ENCODE data around the gene CPLX1.

CPLX1 gene

DNA sequence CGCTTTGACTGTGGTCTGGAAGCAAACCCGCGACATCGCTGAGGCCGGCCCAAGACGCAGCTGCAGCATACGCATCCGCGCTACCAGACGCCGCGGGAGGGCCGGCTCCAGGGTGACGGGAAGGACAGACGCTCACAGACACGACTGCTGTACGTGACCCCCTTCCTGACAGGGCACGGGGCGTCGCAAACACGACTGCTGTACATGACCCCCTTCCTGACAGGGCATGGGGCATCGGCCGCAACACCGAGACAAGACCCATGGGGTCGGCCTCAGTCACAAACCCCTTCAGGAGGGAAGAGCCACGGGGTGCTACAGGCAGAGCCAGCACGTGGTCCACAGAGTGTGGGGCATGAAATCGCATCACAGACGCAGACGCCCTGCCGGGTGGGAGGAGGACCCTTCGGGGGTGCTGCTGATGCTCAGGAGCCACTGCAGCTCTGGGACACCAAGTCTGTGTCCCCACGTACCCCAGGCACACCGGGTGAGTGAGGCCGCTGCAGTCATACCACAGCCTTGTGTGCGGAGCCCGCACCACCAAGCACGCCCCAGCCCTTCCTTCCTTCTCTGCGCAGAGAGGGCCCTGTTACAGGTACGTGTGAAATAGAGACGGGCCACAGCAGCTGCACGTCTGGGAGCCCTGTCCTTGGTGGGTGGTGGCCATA lies 38.7 kb upstream of the CPLX1 start:
- no peak overlapping the region for H3K27ac Mint-ChIP-seq
- peaks cover 35% of the 10 kb centered on the region for H3K36me3 Mint-ChIP-seq (ENCODE audit: low read depth)
- no peaks in the 10 kb centered on the region for H3K9me3 Mint-ChIP-seq

GRCh38 chr4:860561-860960 lies 34.6 kb upstream of the CPLX1 start:
- H3K36me3 Mint-ChIP-seq (ENCODE audit: low read depth) = peaks cover 54% of the 10 kb centered on the region
- peaks cover 1% of the 10 kb centered on the region for H3K4me1 Mint-ChIP-seq (ENCODE audit: low read depth)
- H3K27me3 Mint-ChIP-seq (ENCODE audit: low read depth) = no peaks in the 10 kb centered on the region
- H3K4me3 Mint-ChIP-seq = no peak overlapping the region
- peaks cover 26% of the 10 kb centered on the region for H3K9me3 Mint-ChIP-seq
- no peak overlapping the region for H3K27ac Mint-ChIP-seq

More for the DNA sequence above, 38.7 kb upstream of the CPLX1 start:
- Mint-ChIP-seq H3K27me3 (ENCODE audit: low read depth) (no peaks in the 10 kb centered on the region), H3K4me3 (no peak overlapping the region), H3K4me1 (ENCODE audit: low read depth) (no peaks in the 10 kb centered on the region)

DNA sequence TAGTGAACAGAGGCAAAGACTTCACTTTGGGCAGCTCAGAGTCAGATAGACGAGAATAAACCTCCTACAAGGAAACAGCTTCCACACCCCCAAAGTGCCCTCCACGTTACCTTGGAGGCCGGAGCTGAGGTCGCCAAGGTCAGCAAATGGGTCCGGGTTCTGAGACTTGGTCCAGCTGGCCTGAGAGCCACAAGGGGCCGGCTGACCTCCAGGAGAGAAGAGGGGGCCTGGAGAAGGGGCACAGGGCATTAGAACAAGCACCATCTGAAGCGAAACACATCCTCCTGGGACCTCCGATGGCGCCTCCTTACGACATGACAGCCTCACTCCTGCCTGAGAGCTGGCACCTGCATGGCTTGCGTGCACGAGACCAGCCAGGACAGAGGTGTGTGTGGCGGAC lies 33.6 kb upstream of the CPLX1 start:
- Mint-ChIP-seq H3K4me3 (no peak overlapping the region), H3K4me1 (ENCODE audit: low read depth) (peaks cover 1% of the 10 kb centered on the region), H3K9me3 (peaks cover 26% of the 10 kb centered on the region), H3K27ac (no peak overlapping the region), H3K27me3 (ENCODE audit: low read depth) (no peaks in the 10 kb centered on the region), H3K36me3 (ENCODE audit: low read depth) (peaks cover 62% of the 10 kb centered on the region)

DNA sequence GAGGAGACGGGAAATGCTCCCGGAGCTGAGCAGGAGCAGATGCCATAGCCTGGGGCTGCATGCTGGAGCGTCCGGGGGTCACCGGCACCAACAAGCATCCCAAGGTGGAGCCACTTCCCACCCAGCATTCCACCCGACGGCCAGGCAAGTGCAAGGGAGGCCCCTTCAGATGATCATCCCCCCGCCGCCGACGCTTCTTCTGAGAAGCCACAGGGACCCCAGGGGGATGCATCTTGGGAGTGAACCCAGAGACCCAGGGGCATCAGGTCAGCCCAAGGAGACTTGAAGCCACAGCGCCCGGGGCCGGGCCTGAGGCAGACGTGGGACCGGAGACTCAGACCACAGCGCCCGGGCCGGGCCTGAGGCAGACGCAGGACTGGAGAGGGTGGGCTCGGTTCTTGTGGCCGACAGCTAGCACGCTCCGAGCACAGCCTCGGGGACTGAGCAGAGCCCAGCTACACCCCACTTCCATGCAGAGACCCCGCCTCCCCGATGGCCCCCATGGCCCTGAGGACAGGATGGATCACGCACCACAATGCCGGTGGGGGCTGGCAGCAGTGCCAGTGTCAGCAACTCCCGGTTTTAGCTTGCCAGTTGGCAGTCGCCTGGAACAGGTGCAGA lies 33.0 kb upstream of the CPLX1 start:
- H3K4me1 Mint-ChIP-seq (ENCODE audit: low read depth) = peaks cover 1% of the 10 kb centered on the region
- H3K9me3 Mint-ChIP-seq = peaks cover 26% of the 10 kb centered on the region
- H3K4me3 Mint-ChIP-seq = no peak overlapping the region
- H3K27ac Mint-ChIP-seq = no peak overlapping the region
- H3K36me3 Mint-ChIP-seq (ENCODE audit: low read depth) = peaks cover 63% of the 10 kb centered on the region
- H3K27me3 Mint-ChIP-seq (ENCODE audit: low read depth) = no peaks in the 10 kb centered on the region

DNA sequence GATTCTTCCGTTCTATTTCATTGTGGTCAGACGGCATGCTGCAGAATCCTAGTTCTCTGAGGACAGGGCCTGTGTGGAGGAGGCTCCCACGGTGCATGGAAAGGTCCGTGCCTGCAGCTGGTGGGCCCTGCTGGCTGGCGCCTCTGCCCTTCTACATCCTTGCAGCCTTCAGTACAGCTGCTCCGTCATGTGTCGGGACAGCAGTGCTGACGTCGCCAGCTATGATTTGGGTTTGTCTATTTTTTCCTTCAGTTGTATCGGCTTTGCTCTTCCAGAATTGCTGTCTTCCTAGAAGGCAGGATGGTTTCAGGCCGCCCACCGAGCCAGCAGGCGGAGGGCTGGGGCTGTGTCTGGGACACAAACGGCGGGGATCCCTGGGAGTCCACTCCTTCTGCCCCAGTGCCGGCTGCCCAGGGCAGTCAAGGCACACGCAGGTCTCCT lies 32.1 kb upstream of the CPLX1 start:
- H3K9me3 Mint-ChIP-seq = peaks cover 26% of the 10 kb centered on the region
- H3K27me3 Mint-ChIP-seq (ENCODE audit: low read depth) = no peaks in the 10 kb centered on the region
- H3K27ac Mint-ChIP-seq = no peak overlapping the region
- H3K4me3 Mint-ChIP-seq = no peak overlapping the region
- peaks cover 1% of the 10 kb centered on the region for H3K4me1 Mint-ChIP-seq (ENCODE audit: low read depth)
- H3K36me3 Mint-ChIP-seq (ENCODE audit: low read depth) = peaks cover 59% of the 10 kb centered on the region

DNA sequence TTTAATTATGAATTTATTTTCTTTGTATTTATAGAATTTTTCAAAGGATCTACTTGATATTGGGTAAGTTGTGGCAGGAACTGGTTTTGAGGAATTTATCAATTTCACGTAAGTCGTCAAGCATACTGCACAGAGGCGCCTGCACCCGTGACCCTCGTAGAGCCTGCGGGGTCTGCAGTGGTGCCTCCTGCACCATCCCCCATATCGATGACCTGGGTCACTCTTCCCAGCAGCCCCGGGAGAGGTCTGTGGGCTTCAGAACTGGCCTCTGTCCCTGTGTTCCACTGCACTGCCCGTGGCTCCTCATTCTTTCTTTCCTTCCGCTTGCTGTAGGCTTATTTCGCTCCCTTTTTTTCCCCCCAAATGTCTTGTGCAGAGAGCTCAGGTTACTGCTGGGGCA lies 31.5 kb upstream of the CPLX1 start:
- H3K9me3 Mint-ChIP-seq = peaks cover 26% of the 10 kb centered on the region
- no peak overlapping the region for H3K4me3 Mint-ChIP-seq
- peaks cover 1% of the 10 kb centered on the region for H3K4me1 Mint-ChIP-seq (ENCODE audit: low read depth)
- H3K27me3 Mint-ChIP-seq (ENCODE audit: low read depth) = no peaks in the 10 kb centered on the region
- H3K27ac Mint-ChIP-seq = peak overlapping the region; percentile 63
- peaks cover 55% of the 10 kb centered on the region for H3K36me3 Mint-ChIP-seq (ENCODE audit: low read depth)

- H3K27me3 Mint-ChIP-seq (ENCODE audit: low read depth) = no peaks in the 10 kb centered on the region
- H3K36me3 Mint-ChIP-seq (ENCODE audit: low read depth) = peaks cover 49% of the 10 kb centered on the region
- no peak overlapping the region for H3K4me3 Mint-ChIP-seq
- H3K9me3 Mint-ChIP-seq = peaks cover 26% of the 10 kb centered on the region
- H3K4me1 Mint-ChIP-seq (ENCODE audit: low read depth) = peaks cover 1% of the 10 kb centered on the region
- H3K27ac Mint-ChIP-seq = peak overlapping the region; percentile 68
Observed at GRCh38 chr4:856225-856901, 30.4 kb upstream of the CPLX1 start.

GRCh38 chr4:855880-856224 lies 29.9 kb upstream of the CPLX1 start:
- H3K27ac Mint-ChIP-seq = peak overlapping the region; percentile 68
- peaks cover 50% of the 10 kb centered on the region for H3K36me3 Mint-ChIP-seq (ENCODE audit: low read depth)
- no peaks in the 10 kb centered on the region for H3K27me3 Mint-ChIP-seq (ENCODE audit: low read depth)
- H3K4me1 Mint-ChIP-seq (ENCODE audit: low read depth) = peaks cover 1% of the 10 kb centered on the region
- H3K9me3 Mint-ChIP-seq = peaks cover 26% of the 10 kb centered on the region
- H3K4me3 Mint-ChIP-seq = no peak overlapping the region

DNA sequence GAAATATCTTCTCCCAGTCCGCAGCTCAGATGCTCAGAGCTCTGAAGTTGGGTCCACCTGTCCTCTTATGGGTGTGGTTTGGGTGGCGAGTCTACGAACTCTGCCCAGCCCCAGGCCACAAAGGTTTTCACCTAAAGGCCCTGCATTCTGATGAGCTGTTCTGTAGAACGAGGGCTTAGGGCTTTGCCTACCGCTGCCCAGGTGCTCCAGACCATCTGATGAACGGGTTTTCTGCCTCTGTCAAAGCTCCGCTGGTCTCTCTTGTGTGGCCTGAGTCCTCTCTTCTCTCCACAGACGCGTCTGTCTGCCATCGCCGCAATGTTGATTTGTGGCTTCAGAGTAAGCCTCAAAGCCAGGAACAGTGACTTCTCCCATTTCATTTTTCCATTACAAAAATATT lies 28.4 kb upstream of the CPLX1 start:
- H3K27ac Mint-ChIP-seq = no peak overlapping the region
- peaks cover 44% of the 10 kb centered on the region for H3K36me3 Mint-ChIP-seq (ENCODE audit: low read depth)

GRCh38 chr4:853416-853781 lies 27.5 kb upstream of the CPLX1 start:
- H3K4me1 Mint-ChIP-seq (ENCODE audit: low read depth) = peaks cover 1% of the 10 kb centered on the region
- H3K27me3 Mint-ChIP-seq (ENCODE audit: low read depth) = no peaks in the 10 kb centered on the region
- peaks cover 24% of the 10 kb centered on the region for H3K9me3 Mint-ChIP-seq
- H3K36me3 Mint-ChIP-seq (ENCODE audit: low read depth) = peaks cover 47% of the 10 kb centered on the region
- H3K27ac Mint-ChIP-seq = no peak overlapping the region
- no peak overlapping the region for H3K4me3 Mint-ChIP-seq

More for the DNA sequence above, 28.4 kb upstream of the CPLX1 start:
- Mint-ChIP-seq H3K4me1 (ENCODE audit: low read depth) (peaks cover 1% of the 10 kb centered on the region), H3K27me3 (ENCODE audit: low read depth) (no peaks in the 10 kb centered on the region), H3K4me3 (no peak overlapping the region), H3K9me3 (peaks cover 26% of the 10 kb centered on the region)

- no peak overlapping the region for H3K4me3 Mint-ChIP-seq
- no peaks in the 10 kb centered on the region for H3K4me1 Mint-ChIP-seq (ENCODE audit: low read depth)
- H3K27me3 Mint-ChIP-seq (ENCODE audit: low read depth) = no peaks in the 10 kb centered on the region
- peaks cover 10% of the 10 kb centered on the region for H3K9me3 Mint-ChIP-seq
- no peak overlapping the region for H3K27ac Mint-ChIP-seq
- peaks cover 36% of the 10 kb centered on the region for H3K36me3 Mint-ChIP-seq (ENCODE audit: low read depth)
Observed at GRCh38 chr4:851701-852430, 25.9 kb upstream of the CPLX1 start.

- Mint-ChIP-seq H3K27me3 (ENCODE audit: low read depth) (no peaks in the 10 kb centered on the region), H3K9me3 (peaks cover 6% of the 10 kb centered on the region), H3K4me3 (no peak overlapping the region), H3K4me1 (ENCODE audit: low read depth) (no peaks in the 10 kb centered on the region), H3K27ac (no peak overlapping the region), H3K36me3 (ENCODE audit: low read depth) (peaks cover 30% of the 10 kb centered on the region)
Observed at GRCh38 chr4:850323-850945, 24.5 kb upstream of the CPLX1 start.

- no peaks in the 10 kb centered on the region for H3K4me1 Mint-ChIP-seq (ENCODE audit: low read depth)
- peaks cover 6% of the 10 kb centered on the region for H3K9me3 Mint-ChIP-seq
- peaks cover 25% of the 10 kb centered on the region for H3K36me3 Mint-ChIP-seq (ENCODE audit: low read depth)
- no peak overlapping the region for H3K27ac Mint-ChIP-seq
- H3K27me3 Mint-ChIP-seq (ENCODE audit: low read depth) = no peaks in the 10 kb centered on the region
- no peak overlapping the region for H3K4me3 Mint-ChIP-seq
Observed at GRCh38 chr4:849478-850175, 23.7 kb upstream of the CPLX1 start.

All from T-helper 1 cell treated with Interleukin-12 subunit alpha and Interleukin-12 subunit beta and Interleukin-4 antibody, amounts not matched to agents 30 μg/mL and 1 μg/mL, for 36 hours (primary cell).